BLaER1 treated with 17β-estradiol and CSF1 and Interleukin-3, amounts not matched to agents 10 nM and 100 nM (cell line): Measurements from ENCODE around the gene SIKE1.
A peak's percentile ranks its signal among the peaks of the same experiment; 100 is the strongest.

ENCODE experiments used
- H3K27ac ChIP-seq, 11 experiments: shearing (Covaris generic); formaldehyde crosslinking; 2 replicates each; pipeline ENCODE4 v1.8.1; 2022
- H3K27me3 ChIP-seq, 11 experiments: shearing (Covaris generic); formaldehyde crosslinking; 2 replicates each; pipeline ENCODE4 v1.8.1; 2022
- H3K36me3 ChIP-seq, 11 experiments: shearing (Covaris generic); formaldehyde crosslinking; 2 replicates each; pipeline ENCODE4 v1.8.1; 2022
- H3K4me1 ChIP-seq, 10 experiments: shearing (Covaris generic); formaldehyde crosslinking; 2 replicates each; pipeline ENCODE4 v1.8.1; 2022
- H3K4me2 ChIP-seq, 11 experiments: shearing (Covaris generic); formaldehyde crosslinking; 2 replicates each; pipeline ENCODE4 v1.8.1; 2022
- H3K4me3 ChIP-seq, 10 experiments: shearing (Covaris generic); formaldehyde crosslinking; 2 replicates each; pipeline ENCODE4 v1.8.1; 2022
- H3K9ac ChIP-seq, 11 experiments: shearing (Covaris generic); formaldehyde crosslinking; 2 replicates each; pipeline ENCODE4 v1.8.1; 2022
- H3K9me3 ChIP-seq, 11 experiments: shearing (Covaris generic); formaldehyde crosslinking; replicated peaks in 1 of 11; 2 replicates each; pipeline ENCODE4 v1.8.1; 2022
- H4K20me1 ChIP-seq, 11 experiments: shearing (Covaris generic); formaldehyde crosslinking; 2 replicates each; pipeline ENCODE4 v1.8.1; 2022
- Cebpa-rat ChIP-seq, 11 experiments: shearing (Covaris generic); IDR thresholded peaks; 2 replicates each; pipeline ENCODE4 v1.8.1; 2022

Gene SIKE1

DNA sequence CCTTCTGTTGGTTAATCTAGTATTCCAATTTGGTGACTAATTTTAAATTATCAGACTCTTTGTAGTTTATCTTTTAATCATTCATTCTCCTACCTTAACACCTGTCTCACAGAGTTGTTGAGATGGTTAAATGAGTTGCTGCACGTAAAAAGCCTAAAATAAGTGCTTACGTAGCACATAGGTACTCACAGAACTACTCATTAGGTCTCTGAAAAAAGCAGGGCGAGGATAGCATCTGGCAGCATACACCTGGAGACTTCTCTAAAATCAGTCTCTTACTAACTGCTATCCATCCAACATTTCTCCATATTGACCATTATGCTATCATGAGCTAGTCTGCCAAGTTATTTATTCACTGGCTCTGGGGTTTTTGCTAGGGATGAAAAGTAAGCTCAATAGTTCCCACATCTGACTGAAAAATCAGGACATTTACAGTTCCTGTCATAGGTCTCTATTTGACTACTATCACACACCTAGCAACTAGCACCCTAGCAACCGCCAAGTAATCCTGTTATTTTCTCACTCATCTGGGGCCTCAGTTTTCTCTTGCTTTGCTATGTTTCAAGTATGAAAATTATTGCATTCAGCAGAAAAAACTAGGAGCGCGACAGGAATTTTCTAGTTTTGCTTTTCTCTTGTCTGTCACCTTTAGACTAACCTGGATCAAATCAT lies 33.9 kb downstream of the SIKE1 start:
- TF ChIP-seq Cebpa-rat (IDR thresholded peaks at IDR 0.05): no peak
- H3K4me2 ChIP-seq: peak overlapping the region in 3 of 11 experiments; percentile 23 to 42 (median 37); a peak in 4 of 22 replicates
- H3K27ac ChIP-seq: no peak overlapping the region
- peaks cover 82 to 96% (median 93%) of the 10 kb centered on the region in 11 experiments for H3K36me3 ChIP-seq
- H3K4me1 ChIP-seq: peaks cover 10 to 71% (median 14%) of the 10 kb centered on the region in 10 experiments; a peak in 17 of 20 replicates
- H4K20me1 ChIP-seq: peaks cover 98 to 100% (median 100%) of the 10 kb centered on the region in 11 experiments
- H3K9me3 ChIP-seq: no peaks in the 10 kb centered on the region
- H3K27me3 ChIP-seq: no peaks in the 10 kb centered on the region
- H3K9ac ChIP-seq: no peak overlapping the region
- no peak overlapping the region for H3K4me3 ChIP-seq

DNA sequence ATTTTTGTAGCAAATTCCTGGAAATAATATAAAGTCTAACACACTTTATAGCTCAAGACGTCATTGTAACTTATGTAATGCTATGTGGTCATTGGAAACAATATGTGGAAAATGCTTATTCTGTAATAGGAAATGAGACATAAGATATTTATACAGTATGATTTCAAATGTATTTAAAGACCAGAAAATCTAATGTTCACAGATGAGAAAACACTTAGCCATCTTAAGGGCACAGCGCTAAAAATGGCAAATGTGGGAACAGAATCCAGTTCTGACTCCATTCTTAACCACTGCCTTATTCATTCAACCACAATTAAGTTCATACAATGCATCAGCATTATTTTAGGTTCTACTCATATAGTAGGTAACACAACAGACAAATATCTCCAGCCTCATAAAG lies 35.2 kb downstream of the SIKE1 start:
- Histone ChIP-seq H3K9ac (no peak overlapping the region), H3K36me3 (peaks cover 91 to 100% (median 99%) of the 10 kb centered on the region in 11 experiments), H3K4me2 (peak overlapping the region in 4 of 11 experiments; percentile 9 to 42 (median 29); a peak in 5 of 22 replicates), H3K4me1 (peaks cover 0 to 58% (median 10%) of the 10 kb centered on the region in 10 experiments; a peak in 11 of 20 replicates), H3K9me3 (no peaks in the 10 kb centered on the region), H4K20me1 (peaks cover 98 to 100% (median 100%) of the 10 kb centered on the region in 11 experiments), H3K4me3 (no peak overlapping the region), H3K27ac (peak overlapping the region in 7 of 11 experiments; percentile 1 to 61 (median 36); a peak in 8 of 22 replicates), H3K27me3 (no peaks in the 10 kb centered on the region)
- TF ChIP-seq Cebpa-rat (IDR thresholded peaks at IDR 0.05): no peak

DNA sequence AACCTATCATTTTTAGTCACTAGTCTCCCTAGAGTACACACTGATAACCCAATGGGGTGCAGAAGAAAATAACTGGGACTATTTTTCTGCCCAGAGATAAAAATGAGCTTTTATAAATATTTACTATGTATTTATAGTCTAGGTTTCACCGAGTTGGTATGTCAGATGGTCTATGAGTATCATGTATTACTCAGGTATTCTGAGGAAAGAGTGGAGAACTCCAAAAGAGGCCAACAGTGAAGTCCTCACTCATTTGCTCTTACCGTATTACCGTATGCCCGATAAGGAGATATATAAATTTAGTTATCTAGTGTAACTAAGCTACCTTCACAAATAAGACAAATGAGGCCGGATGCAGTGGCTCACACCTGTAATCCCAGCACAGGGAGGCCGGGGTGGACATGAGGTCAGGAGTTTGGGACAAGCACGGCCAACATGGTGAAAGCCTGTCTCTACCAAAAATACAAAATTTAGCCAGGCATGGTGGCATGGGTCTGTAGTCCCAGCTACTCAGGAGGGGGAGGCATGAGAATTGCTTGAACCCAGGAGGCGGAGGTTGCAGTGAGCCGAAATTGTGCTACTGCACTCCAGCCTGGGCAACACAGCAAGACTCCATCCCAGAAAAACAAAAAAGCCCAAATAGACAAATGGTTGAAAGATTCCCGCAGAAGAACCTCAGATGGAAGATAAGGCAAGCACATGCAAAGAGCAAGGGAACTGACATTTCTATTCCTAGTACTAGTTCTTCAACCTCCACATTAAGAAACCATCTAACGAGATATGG lies 38.3 kb downstream of the SIKE1 start:
- Histone ChIP-seq H3K27me3 (no peaks in the 10 kb centered on the region), H3K4me2 (no peak overlapping the region), H3K9ac (no peak overlapping the region), H3K27ac (no peak overlapping the region), H3K9me3 (no peaks in the 10 kb centered on the region), H3K4me3 (no peak overlapping the region), H3K36me3 (peaks cover 91 to 100% (median 99%) of the 10 kb centered on the region in 11 experiments), H3K4me1 (peaks cover 0 to 27% (median 10%) of the 10 kb centered on the region in 10 experiments; a peak in 11 of 20 replicates), H4K20me1 (peaks cover 98 to 100% (median 100%) of the 10 kb centered on the region in 11 experiments)
- no peak for TF ChIP-seq Cebpa-rat (IDR thresholded peaks at IDR 0.05)

DNA sequence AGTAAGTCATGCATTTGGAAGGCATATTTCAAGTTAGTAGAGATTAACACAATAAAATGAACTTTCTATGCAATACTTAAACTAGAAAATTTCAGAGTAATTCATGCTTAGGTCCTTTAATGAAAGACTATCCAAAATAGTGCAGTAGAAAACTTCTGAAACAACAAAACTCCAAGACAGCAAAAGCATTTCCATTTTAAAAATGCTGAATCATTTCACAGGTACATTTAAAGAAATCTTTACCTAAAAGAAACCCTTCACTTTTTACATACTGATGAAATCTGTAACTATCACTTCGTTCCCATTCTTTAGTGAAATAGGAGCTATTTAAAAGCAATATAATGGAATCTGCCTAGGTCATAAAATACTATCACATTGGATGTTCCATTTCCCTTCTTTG lies 40.2 kb downstream of the SIKE1 start:
- H3K27me3 ChIP-seq: no peaks in the 10 kb centered on the region
- H3K9me3 ChIP-seq: no peaks in the 10 kb centered on the region
- peaks cover 89 to 100% (median 100%) of the 10 kb centered on the region in 11 experiments for H4K20me1 ChIP-seq
- no peak for TF ChIP-seq Cebpa-rat (IDR thresholded peaks at IDR 0.05)
- H3K9ac ChIP-seq: no peak overlapping the region
- H3K4me1 ChIP-seq: peaks cover 0 to 9% (median 0%) of the 10 kb centered on the region in 10 experiments; a peak in 8 of 20 replicates
- peaks cover 93 to 100% (median 99%) of the 10 kb centered on the region in 11 experiments for H3K36me3 ChIP-seq
- no peak overlapping the region for H3K4me3 ChIP-seq
- no peak overlapping the region for H3K4me2 ChIP-seq
- no peak overlapping the region for H3K27ac ChIP-seq

DNA sequence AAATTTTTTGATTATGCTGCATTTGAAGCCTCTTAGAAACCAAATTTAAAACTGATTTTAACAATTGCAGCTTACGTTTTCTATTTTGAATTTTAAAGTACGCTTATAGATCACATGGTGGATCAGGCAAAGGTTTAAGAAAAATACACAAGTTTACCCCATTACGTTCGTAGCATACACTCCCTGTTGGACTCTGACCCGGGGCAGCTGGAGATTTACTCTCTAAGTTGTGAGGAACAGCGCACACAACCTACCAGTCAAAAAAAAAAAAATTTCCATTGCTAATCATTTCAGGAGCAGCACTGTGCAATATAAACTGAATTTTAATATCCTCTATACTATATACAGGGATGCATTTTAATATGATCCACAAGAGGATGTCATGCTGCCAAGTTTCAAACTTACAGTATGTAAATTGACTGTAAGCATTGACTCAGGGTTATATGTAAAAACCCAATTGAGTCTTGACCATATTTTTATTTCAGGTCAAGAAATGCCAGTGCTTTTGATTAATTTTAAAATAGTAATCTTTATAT lies 43.1 kb downstream of the SIKE1 start:
- H3K9me3 ChIP-seq: no peaks in the 10 kb centered on the region
- no peaks in the 10 kb centered on the region for H3K27me3 ChIP-seq
- H3K27ac ChIP-seq: no peak overlapping the region
- peaks cover 68 to 100% (median 81%) of the 10 kb centered on the region in 11 experiments for H4K20me1 ChIP-seq
- no peaks in the 10 kb centered on the region for H3K4me1 ChIP-seq
- H3K9ac ChIP-seq: no peak overlapping the region
- peaks cover 98 to 100% (median 100%) of the 10 kb centered on the region in 11 experiments for H3K36me3 ChIP-seq
- no peak overlapping the region for H3K4me2 ChIP-seq
- TF ChIP-seq Cebpa-rat (IDR thresholded peaks at IDR 0.05): no peak
- no peak overlapping the region for H3K4me3 ChIP-seq

DNA sequence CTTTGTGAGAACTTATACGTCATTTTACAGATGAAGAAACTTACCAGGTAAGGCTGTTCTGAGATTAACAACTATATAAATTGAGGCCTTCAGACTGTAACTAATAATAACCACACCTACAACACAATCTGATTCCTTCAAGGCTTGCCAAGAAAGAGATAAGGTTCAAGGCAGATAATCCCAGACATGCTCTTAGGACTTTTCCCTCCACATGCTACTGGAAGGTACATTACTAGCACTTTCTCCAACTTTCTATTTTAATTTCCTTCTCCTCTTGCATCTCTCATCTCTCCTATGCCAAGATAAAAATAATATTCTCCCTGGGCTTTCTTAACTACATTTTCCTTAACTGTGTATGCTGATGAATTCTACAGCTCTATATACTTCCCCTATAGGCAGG lies 45.0 kb downstream of the SIKE1 start:
- no peak for TF ChIP-seq Cebpa-rat (IDR thresholded peaks at IDR 0.05)
- peaks cover 55 to 98% (median 75%) of the 10 kb centered on the region in 11 experiments; a peak in 21 of 22 replicates for H4K20me1 ChIP-seq
- H3K4me3 ChIP-seq: no peak overlapping the region
- H3K4me1 ChIP-seq: no peaks in the 10 kb centered on the region
- H3K27ac ChIP-seq: no peak overlapping the region
- no peak overlapping the region for H3K9ac ChIP-seq
- no peaks in the 10 kb centered on the region for H3K9me3 ChIP-seq
- peaks cover 99 to 100% (median 100%) of the 10 kb centered on the region in 11 experiments for H3K36me3 ChIP-seq
- H3K4me2 ChIP-seq: no peak overlapping the region
- no peaks in the 10 kb centered on the region for H3K27me3 ChIP-seq

DNA sequence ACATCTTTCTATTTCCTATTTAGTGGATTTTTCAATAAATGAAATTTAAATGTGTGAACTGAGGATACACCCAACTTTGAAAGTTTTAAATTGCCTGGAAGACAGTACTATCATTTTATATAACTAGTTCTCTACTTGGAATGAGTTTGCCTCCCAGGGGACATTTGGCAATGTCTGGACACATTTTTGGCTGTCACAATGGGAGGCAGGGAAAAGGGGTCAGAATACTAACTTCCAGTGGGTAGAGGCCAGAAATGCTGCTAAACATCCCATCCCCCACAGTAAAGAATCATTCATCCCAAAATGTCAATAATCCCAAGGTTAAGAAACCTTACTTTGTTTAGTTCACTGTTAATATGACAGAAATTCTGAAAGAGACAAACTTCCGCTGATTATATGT lies 50.7 kb downstream of the SIKE1 start:
- Histone ChIP-seq H3K4me3 (no peak overlapping the region), H3K9me3 (no peaks in the 10 kb centered on the region), H3K27ac (no peak overlapping the region), H4K20me1 (peaks cover 31 to 91% (median 62%) of the 10 kb centered on the region in 11 experiments; a peak in 21 of 22 replicates), H3K9ac (no peak overlapping the region), H3K27me3 (no peaks in the 10 kb centered on the region), H3K4me1 (no peaks in the 10 kb centered on the region), H3K4me2 (no peak overlapping the region), H3K36me3 (peaks cover 99 to 100% (median 100%) of the 10 kb centered on the region in 11 experiments)
- no peak for TF ChIP-seq Cebpa-rat (IDR thresholded peaks at IDR 0.05)

DNA sequence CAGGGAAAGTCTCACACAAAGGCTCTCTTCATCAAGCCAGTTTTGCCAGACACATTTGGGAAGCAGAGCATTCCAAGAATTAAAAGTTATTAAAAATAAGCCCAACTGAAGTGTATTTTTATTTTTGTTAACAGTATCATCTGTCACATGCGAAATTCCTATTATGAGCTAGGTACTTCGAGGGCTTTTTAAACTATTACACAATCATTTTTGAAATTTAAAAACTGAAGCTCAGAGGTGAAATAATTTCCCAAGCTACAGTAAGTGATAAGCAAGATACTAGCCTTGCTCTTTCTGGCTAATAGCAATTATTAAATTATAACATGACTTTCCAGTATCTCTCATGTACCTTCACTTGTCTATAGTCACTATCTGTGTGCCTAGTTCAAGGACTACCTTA lies 51.9 kb downstream of the SIKE1 start:
- Histone ChIP-seq H4K20me1 (peaks cover 32 to 86% (median 57%) of the 10 kb centered on the region in 11 experiments; a peak in 21 of 22 replicates), H3K27me3 (no peaks in the 10 kb centered on the region), H3K9me3 (no peaks in the 10 kb centered on the region), H3K4me2 (no peak overlapping the region), H3K4me1 (no peaks in the 10 kb centered on the region), H3K36me3 (peaks cover 99 to 100% (median 100%) of the 10 kb centered on the region in 11 experiments), H3K9ac (no peak overlapping the region), H3K27ac (no peak overlapping the region), H3K4me3 (no peak overlapping the region)
- peak in 1 of 11 experiments; percentile 36; a peak in 1 of 22 replicates for TF ChIP-seq Cebpa-rat (IDR thresholded peaks at IDR 0.05)

DNA sequence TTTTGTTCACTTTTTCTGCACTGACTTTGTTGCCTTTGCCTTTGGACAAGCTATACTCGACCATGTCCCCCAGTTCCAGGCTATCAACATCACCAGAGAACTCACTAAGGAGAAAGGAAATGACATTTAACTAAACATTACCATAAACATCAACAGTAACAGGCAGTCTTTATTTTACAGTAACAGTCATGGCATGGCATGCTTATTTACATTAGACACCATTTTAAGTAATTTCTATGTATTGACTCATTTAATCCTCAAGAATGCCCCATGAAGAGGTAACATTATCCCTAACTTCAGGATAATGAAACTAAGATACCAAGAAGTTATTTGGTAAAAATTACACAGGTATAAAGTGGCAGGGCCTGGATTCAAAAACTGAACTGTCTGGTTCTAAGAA lies 55.3 kb downstream of the SIKE1 start:
- Histone ChIP-seq H3K27ac (no peak overlapping the region), H3K9ac (no peak overlapping the region), H3K36me3 (peaks cover 100% of the 10 kb centered on the region in 11 experiments), H3K9me3 (no peaks in the 10 kb centered on the region), H3K27me3 (no peaks in the 10 kb centered on the region), H4K20me1 (peaks cover 30 to 76% (median 56%) of the 10 kb centered on the region in 11 experiments; a peak in 20 of 22 replicates), H3K4me3 (no peak overlapping the region), H3K4me1 (no peaks in the 10 kb centered on the region), H3K4me2 (no peak overlapping the region)
- no peak for TF ChIP-seq Cebpa-rat (IDR thresholded peaks at IDR 0.05)
